Right renal pelvis (tissue), 4 donors: ENCODE data around the gene QRICH1. TPM values are rescaled to one million over a fixed set of nuclear protein-coding genes. Genes with fewer than 3 reads are reported as not detected.
A peak's percentile ranks its signal among the peaks of the same experiment; 100 is the strongest.

ENCODE experiments used
- DNase-seq, 4 donors: peaks; one replicate each; pipeline ENCODE4 v3.0.0-alpha.2; 2013; ENCODE audit warnings: low read depth in 4 of 4, low spot score in 3 of 4, missing footprints in 1 of 4
- polyA plus RNA-seq, 4 donors: library from polyadenylated mRNA; unstranded; fragments of 120-200 nt; gene quantifications; one replicate each; pipeline ENCODE4 v1.2.1, GENCODE V29; 2013; ENCODE audit not compliant: insufficient read length in 4 of 4

Gene QRICH1
- polyA plus RNA-seq, 4 donors: 76.8 to 90.3 (median 89.5) TPM

GRCh38 chr3:49054344-49054862, 39.5 kb downstream of the QRICH1 start:
- DNase-seq: no peak

GRCh38 chr3:49053543-49053942, 40.3 kb downstream of the QRICH1 start:
- DNase-seq: no peak

DNA sequence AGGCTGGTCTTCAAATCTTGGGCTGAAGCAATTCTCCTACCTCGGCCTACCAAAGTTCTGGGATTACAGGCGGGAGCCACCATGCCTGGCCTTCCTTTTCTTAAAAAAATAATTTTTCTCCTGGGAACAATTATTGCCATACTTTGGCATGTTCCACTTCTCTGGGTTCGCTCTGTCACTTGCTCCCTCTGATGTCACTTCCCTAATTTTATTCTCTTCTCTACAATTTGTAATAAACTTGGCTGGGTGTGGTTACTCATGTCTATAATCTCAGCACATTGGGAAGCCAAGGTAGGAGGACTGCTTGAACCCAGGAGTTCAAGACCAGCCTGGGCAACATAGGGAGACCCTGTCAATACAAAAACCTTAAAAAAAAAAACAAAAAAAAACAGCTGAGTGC, 58.6 kb downstream of the QRICH1 start:
- no peak for DNase-seq

DNA sequence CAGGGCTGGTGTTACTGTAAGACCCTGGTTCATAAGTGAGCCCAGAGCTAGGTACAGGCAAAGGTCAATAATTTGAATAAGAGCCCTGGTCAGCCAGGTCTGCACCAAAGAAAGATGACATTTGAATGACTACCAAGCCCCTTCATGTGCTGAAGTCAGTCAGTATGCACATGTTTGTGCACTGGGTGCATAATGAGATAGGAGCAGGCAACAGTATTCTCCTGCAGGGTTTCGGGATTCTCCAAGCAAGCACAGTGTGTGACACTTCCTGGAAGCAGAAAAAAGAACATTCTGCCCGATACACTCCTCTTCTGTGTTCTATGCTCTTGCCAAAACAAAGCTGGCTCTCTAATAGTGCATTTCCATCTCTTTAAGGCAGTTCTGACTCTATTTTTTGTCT, 59.2 kb downstream of the QRICH1 start:
- no peak for DNase-seq

DNA sequence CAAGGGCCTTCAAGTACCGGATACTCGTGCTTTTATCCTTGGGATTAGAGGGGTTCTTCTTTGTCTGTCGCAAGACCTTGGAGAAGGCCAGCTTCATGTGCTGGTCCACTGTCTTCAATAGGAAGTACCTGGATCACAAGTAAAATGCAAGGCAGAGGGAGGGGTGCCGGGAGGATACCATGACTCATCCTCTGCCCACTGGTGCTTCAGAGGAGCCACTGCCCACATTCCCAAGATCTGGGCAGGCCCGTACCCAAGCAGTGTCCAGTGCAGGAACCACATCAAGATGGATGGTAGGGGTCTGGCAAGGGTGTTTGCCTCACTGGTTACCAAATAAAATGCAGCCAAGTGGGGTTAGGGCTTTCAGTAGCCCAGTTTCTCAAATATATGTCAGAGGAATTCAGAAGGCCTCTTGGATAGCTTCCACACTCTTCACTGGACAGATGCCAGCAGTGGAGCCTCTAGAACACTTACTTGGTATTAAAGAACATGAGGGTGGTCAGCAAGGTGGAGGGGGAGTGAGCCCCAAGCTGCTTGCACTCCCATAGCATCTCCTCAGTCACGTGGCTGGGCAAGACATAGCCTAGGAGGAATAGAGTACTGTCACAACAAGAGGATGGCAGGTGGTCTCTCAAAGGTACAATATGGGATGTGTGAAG, 61.1 kb downstream of the QRICH1 start:
- no peak for DNase-seq

DNA sequence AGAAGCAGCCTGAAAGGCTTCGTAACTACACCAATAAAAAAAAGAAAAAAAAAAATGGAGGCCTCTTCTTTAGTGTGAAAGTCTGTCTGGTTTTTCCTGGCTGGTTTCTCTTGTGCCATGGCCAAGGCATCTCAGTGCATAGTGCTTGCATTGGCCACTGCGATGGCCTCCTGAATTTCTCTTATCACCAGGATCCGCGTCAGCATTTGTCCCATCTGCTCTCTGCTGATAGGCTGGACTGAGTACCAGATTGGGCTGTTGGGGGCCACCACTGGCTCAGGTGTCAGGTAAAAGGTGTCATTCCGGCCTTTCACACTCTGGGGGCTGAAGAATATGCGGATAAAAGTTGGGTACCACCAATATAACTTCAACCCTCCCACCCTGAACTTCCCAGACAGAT, 63.5 kb downstream of the QRICH1 start:
- no peak for DNase-seq

DNA sequence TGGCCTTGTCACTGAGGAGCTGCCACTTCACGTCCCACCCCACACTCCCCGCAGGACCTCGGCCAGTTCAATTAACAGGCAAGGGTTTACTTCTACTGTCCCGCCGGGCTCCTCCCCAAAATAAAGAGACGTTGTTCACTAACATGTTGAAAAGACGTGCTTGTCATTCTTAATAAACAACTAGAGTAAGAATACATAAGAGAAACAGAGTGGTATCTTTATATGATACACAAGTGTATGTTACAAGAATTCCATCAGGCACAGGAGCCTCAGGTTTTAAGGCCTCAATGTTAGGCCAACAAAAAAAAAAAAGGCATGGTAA, 64.3 kb downstream of the QRICH1 start:
- DNase-seq: no peak

GRCh38 chr3:49028673-49029562, 65.0 kb downstream of the QRICH1 start, which contains the start of gene IMPDH2:
Gene IMPDH2, minus strand, starts transcription at chr3:49029398. Its CDS starts 48 bp downstream, at chr3:49029350.
- DNase-seq: peak; percentile 87 to 97 (median 88)

DNA sequence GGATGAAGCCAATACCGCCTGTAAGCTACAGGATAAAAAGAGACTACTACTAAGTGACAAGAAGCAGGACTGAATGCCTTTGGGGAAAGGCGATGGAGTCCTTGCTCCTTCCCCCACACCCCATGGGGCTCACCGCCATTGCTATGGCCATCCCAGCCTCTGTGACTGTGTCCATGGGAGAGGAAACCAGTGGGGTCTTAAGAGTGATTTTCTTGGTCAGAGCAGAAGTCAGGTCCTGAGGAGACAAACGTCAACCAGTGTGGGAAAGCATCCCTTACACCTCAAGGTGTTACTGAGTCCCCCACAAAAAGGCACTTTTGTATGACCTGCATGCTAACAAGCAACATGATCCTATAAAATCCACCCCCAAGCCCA, 65.6 kb downstream of the QRICH1 start:
- no peak for DNase-seq

DNA sequence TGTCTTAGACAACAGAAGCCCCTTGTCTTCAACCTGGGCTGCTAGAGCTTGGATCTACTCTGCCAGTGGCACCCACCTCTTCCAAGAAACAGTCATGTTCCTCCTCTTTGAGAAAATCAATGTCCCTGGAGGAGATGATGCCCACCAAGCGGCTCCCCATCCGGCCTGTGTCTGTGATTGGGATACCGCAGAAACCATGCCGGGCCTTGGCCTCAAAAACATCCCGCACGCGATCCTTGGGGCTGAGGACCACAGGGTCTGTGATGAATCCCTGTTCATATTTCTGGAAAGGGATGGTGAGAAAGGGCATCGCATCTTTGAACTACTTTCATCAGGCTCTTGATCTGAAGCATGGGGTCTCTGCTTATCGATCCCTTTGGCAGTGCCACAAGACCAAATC, 66.2 kb downstream of the QRICH1 start:
- no peak for DNase-seq

- no peak for DNase-seq
Observed at GRCh38 chr3:49026536-49026935, 67.3 kb downstream of the QRICH1 start.

DNA sequence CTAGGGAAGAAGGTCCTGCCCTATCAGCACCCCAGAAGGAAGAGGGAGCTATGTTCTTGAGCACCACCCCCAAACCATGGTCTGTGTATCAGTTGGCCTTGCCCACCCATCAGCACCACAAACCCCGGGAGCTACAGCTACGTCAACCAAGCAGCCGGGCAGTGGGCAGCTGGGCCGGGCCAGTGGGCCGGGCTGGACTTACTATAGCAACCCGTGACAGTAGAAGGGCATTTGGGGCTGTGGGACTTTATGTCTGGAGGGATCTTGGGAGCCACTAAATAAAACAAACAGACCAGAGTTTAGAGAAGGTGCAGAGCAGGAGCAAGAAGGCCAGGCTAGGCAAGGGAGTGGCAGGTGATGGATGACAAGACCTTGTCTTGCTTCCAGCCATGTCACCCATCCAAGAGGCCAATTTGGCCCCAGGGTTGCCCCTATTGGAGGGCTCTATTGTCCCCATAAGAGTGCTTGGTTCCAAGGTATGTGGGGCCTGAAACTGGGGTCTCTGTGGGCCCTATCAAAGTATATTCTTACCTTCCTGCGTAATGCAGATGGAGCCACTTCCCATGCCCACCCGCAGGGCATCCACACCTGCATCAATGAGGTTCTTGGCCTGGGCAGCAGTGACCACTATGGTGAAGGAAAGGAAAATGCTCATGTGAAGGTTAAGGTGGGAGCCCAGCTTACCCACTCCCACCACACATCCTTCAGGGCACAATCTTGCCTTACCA, 67.9 kb downstream of the QRICH1 start:
- no peak for DNase-seq

GRCh38 chr3:49025005-49025792, 68.7 kb downstream of the QRICH1 start:
- DNase-seq: no peak

- no peak for DNase-seq
Observed at GRCh38 chr3:49024449-49024848, 69.4 kb downstream of the QRICH1 start.

- DNase-seq: no peak
Observed at GRCh38 chr3:49023775-49024174, 70.1 kb downstream of the QRICH1 start.

- no peak for DNase-seq
Observed at GRCh38 chr3:49022688-49023171, 71.1 kb downstream of the QRICH1 start.

DNA sequence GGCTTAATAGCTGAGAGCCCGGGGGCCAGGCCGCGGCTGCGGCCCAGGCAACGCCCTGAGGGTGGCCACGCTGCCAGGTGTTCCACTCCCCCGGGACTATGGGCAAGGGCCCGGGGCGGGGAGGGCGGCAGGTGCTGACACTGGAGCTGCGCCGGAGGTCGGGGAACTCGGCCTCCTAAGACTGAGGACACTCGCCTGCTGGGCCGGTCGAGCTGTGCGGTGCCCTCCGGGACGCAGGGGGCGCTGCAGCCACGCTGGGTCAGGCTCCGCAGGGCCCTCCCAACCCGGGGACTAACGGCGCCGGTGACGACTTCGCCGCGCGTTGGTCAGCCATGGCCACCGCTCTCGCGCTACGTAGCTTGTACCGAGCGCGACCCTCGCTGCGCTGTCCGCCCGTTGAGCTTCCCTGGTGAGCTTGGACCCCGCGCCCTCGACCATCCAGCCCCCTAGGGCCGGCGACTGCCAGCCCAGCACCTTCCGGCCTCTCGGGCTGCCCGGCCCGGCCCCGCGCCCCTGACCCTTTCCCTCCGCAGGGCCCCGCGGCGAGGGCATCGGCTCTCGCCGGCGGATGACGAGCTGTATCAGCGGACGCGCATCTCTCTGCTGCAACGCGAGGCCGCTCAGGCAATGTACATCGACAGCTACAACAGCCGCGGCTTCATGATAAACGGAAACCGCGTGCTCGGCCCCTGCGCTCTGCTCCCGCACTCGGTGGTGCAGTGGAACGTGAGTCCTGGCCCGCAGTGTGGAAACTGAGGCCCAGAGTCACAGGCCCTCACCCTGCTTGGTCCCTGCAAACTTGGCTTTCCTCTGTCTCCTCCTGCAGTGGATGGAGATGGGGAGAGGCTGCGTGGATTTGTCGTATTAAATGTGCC, 71.8 kb downstream of the QRICH1 start, which contains the start of gene NDUFAF3:
NDUFAF3 (plus strand) TSS at position 309 of the 875 bp plus-strand sequence; CDS start at position 333, 24 bp downstream.
- DNase-seq: peak; percentile 82 to 92 (median 84)

GRCh38 chr3:49021213-49021812, 72.6 kb downstream of the QRICH1 start:
- DNase-seq: peak; percentile 96 to 98 (median 97)
